HG03175 (cell line): ENCODE measurements around the gene ATG10.

ENCODE experiments used
- ATAC-seq: cut with Tn5 transposase; IDR thresholded peaks from one replicate; pipeline ENCODE4 v1.9.1; 2021; ENCODE audit warnings: mild to moderate bottlenecking, moderate library complexity; ENCODE audit not compliant: unreplicated experiment

The ATG10 gene

GRCh38 chr5:82163452-82164175, 191.8 kb downstream of the ATG10 start:
- ATAC-seq: no peak

- ATAC-seq: no peak
Measured at GRCh38 chr5:82164176-82164976, 192.6 kb downstream of the ATG10 start.

- no peak for ATAC-seq
Measured at GRCh38 chr5:82164977-82165713, 193.3 kb downstream of the ATG10 start.

GRCh38 chr5:82165740-82166530, 194.1 kb downstream of the ATG10 start:
- ATAC-seq: peak; percentile 86

- ATAC-seq: peak; percentile 45
Measured at GRCh38 chr5:82167372-82167935, 195.6 kb downstream of the ATG10 start.

GRCh38 chr5:82168294-82168693, 196.5 kb downstream of the ATG10 start:
- ATAC-seq: no peak

- no peak for ATAC-seq
Measured at GRCh38 chr5:82169892-82170291, 198.1 kb downstream of the ATG10 start.

GRCh38 chr5:82174128-82174918, 202.5 kb downstream of the ATG10 start:
- peak; percentile 100 for ATAC-seq

- no peak for ATAC-seq
Measured at GRCh38 chr5:82174919-82175219, 203.0 kb downstream of the ATG10 start.

GRCh38 chr5:82176115-82176814, 204.4 kb downstream of the ATG10 start:
- no peak for ATAC-seq

GRCh38 chr5:82178378-82178777, 206.6 kb downstream of the ATG10 start:
- no peak for ATAC-seq

GRCh38 chr5:82182662-82183061, 210.8 kb downstream of the ATG10 start:
- no peak for ATAC-seq

GRCh38 chr5:82183828-82184227, 212.0 kb downstream of the ATG10 start:
- peak; percentile 36 for ATAC-seq

GRCh38 chr5:82185851-82186250, 214.0 kb downstream of the ATG10 start:
- no peak for ATAC-seq

GRCh38 chr5:82197550-82197949, 225.7 kb downstream of the ATG10 start:
- ATAC-seq: no peak

- ATAC-seq: no peak
Measured at GRCh38 chr5:82204567-82204966, 232.7 kb downstream of the ATG10 start.

GRCh38 chr5:82205005-82205404, 233.2 kb downstream of the ATG10 start:
- ATAC-seq: no peak

GRCh38 chr5:82208371-82208770, 236.5 kb downstream of the ATG10 start:
- ATAC-seq: no peak

- ATAC-seq: no peak
Measured at GRCh38 chr5:82211855-82212572, 240.2 kb downstream of the ATG10 start.
